ENCODE data around the gene DBX1.
"Not testable (repeated sequence)": the region's sequence is repeated elsewhere in the genome, so short reads cannot be mapped to it uniquely, and the experiment has no call there.

DBX1 gene, protein sequence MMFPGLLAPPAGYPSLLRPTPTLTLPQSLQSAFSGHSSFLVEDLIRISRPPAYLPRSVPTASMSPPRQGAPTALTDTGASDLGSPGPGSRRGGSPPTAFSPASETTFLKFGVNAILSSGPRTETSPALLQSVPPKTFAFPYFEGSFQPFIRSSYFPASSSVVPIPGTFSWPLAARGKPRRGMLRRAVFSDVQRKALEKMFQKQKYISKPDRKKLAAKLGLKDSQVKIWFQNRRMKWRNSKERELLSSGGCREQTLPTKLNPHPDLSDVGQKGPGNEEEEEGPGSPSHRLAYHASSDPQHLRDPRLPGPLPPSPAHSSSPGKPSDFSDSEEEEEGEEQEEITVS

DNA sequence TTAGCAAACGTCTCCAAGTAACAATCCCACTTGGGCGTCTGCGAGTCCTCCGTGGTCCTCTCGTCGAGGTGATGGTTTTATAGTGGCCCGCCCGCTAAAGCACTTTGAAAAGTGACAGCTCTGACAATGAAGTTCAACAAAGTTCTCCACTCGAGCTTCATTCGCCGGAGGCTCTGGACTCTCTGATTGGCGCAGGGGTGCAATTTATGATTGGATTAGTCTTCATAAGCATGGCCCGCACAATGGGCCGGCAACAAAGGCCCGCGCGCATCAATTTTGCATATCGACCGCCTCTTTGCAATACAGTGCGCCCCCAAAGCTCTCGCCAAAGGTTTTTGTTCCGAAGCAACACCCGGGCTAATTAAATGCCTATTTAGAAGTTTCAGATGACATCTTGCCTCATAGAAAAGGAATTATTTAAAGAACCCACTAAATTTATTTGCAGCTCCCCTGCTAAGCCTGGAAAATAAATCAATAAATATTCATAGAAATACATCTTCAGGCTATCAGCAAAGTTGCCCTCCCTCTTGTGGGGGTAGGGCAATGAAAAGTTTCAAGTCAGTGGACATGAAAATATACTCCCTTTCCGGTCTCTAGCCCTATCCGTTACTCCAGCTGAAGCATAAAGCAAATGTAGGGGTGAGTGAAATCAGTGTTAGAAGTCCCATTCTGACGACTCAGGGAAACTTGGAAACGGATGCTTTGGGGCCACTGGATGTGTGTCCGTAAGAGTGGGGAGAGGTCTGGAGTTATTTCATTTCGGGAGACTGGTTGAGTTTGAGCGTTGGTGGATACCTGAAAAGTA is at the start of gene DBX1:
Gene DBX1 (minus strand): TSS at position 51 of the 805 bp plus-strand sequence. CDS start 151 bp downstream, outside the sequence.
- no peak for DNase-seq

DNA sequence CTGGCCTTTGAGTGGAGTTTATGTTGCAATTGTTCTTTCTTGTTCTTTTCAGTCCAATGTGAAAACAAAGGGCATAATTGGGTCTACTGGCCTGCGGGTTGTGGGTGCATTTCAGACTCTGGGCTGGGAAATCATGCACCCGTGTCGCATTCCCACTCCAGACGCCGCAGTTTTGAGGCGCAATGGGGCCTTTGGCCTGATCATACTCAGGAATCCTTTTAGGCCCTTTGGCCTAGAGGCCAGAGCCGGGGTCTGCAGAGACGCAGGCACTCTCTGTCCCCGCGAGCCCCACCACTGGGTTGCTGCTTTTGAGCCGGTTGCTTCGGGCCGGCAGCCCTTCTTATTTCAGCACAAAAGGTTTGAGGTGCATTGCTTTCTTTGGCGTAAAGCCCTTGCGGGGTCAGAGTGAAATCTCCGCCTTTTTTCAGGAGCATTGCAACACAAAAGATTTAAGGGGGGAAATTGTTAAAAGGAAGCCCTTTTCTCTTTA is 48.4 kb upstream of the DBX1 start:
- no peak for DNase-seq

DNA sequence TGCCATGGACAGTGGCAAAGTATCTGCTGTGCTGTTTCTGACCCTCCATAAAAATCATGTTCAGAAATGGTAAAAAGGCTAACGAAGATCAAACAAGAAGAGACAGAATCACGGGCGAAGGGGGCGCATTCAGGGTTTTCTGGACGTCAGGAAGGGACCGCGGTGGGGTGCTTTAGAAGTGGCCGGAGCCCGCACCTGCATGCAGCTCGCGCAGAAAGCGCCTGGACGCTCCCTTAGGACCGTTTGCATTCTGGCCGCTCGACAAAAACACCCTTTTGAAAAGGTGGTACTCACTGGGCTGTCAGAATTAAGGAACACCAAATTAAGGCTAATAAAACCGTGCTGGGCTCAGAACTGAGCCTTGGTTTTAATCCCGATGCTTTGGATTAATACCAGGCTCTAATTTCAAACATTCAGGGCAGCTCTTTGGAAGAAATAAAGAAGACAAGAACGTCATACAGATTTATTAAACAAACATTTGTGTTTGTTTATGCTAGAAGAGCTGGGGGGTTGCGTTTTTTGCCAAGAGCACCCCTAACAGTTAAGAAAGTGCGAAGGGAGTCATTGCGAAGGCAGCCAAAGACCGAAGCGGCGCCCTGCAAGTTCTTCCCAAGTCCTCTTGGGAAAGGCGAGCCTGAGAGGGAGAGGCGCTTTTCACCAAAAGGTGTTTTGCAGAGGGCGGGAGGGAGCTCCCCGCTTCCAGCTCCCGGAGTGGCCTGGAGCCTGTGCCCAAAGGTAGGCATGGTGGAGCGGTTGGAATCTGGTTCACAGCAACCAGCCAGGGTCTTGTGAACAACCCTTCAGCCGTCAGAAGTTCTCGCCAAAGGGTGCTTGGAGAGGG is 47.7 kb upstream of the DBX1 start:
- no peak for DNase-seq

DNA sequence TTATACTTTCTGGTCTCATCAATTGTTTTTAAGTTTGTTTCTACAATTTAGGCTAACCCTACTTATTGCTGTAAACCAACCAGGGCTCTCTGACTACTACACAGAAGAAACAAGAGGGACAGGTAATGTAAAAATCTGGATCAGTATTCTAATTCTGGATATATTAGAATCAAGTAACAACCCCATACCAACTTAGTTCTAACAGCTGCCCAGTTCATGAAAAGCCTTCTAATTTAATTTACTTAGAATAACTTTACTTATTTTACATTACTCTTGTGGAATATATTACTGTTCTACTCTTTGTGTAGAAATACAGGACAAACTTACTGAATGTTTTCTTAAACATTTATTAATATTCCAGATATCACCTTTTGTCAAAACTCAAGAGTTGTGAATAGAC is 45.5 kb upstream of the DBX1 start:
- DNase-seq = no peak

DNA sequence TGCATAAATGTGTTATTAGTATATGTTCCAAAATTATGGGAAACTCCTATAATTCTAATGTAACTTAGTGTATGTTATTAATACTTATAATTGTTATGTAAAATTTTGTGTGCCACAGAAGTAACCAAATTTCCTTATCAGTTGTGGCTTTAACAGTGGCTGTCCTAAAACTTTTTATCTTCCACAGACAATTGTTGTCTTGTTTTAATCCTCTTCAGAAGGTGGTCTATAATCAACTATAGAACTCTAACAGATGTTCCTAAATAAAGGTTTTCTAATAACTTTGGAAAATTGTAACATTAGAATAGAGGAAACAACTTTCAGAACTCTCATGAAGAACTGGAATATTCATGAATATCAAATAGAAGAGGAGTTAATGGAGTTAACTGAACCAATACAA is 44.4 kb upstream of the DBX1 start:
- no peak for DNase-seq

DNA sequence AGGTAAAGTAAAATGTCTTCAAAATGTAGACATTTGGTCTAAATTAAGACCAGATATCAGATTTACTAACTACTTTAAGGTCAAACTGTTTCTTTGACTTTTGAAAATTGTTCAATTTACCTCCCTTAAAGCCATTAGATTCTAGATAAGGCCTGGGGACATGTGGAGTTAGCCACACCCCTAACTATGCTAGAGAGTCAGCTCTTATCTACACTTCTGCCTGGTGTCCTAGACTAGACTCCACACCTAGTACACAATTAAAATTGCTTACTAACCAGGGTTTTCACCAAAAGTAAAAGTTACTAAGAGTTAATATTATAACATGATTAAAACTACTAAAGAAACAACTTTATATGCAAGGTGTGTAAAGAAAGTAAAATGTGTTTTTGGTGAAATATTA is 43.6 kb upstream of the DBX1 start:
- DNase-seq = no peak

DNA sequence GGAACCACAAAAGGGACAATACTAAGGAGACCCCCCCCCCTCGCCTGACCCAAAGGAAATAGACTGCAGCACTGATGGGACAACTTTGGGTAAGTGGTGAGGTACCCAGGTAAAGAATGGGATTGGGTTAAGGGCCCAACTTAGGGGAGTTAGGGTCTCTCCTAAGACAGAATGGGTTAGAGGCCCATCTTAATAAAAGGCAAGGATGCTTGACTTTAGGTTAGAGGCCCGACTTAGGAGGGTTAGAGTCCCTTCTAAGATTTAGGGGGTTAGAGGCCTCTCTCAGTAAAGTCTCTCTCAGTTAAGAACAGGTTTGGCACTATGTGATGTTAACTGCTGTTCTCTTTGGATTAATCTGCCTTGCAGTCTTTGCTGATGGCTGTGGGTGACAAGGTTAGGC is 41.0 kb upstream of the DBX1 start:
- DNase-seq = no peak

DNA sequence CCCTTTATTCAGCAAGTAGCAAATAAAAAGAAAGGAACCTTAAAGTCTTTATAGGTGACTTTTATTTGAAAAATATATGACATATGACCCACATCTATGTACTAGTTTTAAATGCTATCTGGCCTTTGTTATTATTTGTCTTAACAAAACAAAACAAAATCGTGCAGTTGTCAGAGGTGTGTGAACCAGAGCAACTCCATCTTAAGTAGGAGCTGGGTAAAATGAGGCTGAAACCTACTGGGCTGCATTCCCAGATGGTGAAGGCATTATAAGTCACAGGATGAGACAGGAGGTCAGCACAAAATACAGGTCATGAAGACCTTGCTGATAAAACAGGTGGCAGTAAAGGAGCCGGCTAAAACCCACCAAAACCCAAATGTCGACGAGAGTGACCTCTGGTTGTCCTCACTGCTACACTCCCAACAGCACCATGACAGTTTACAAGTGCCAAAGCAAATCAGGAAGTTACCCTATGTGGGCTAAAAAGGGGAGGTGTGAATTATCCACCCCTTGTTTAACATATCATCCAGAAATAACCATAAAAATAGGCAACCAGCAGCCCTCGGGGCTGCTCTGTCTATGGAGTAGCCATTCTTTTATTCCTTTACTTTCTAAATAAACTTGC is 40.2 kb upstream of the DBX1 start:
- DNase-seq = not testable (repeated sequence)

DNA sequence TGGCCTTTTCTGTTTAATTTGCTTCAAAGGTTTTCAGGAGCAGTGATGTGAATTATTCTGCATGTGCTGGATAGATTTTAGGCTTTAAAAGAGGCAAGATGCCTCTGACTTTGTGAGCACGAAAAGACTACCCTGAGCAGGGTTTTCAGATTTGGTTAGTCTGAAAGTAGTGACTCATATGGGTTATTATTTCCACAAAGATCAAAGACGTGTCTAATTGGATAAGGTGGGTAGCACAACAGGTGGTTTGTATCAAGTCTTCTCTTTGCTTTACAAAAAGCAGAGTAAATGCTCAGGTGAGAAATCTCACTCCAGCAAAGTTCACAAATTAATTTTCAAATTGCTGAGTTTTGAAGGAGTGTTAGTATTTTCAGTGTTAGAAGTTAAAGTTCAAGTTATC is 37.6 kb upstream of the DBX1 start:
- DNase-seq = no peak

DNA sequence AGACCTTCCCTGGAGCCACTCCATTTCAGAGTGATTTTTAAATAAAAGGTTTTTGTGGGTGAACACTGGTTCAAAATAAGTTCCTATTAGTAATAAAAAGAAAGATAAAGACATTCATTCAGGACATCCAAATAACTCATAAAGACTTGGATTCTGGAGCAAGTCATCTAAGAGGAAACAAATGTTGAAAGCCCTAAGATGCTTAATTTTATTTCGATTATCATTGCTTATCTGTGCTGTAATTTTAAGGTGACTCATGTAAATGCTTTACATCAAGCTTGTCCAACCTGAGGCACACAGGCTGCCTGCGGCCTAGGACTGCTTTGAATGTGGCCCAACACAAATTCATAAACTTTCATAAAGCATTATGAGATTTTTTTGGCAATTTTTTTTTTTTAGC is 34.2 kb upstream of the DBX1 start:
- no peak for DNase-seq

DNA sequence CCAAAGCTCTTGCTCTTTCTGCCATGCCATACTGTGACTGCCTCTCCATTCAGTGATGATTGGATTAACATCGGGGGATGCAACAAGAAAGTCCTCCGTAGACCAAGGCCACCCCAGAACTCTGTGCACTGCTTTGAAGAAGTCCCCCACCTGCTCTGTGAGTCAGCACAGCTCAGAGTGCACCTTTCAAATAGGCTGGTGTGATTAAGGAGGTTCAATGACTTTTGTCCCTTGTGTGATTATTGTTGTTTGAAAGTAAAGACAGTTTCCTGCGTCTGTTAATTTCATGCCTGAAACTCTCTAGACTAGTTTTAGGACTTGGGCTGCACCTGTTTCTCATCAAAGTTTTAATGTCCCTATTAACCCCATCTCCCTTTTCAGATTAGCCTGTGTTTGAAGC is 33.0 kb upstream of the DBX1 start:
- DNase-seq = no peak

DNA sequence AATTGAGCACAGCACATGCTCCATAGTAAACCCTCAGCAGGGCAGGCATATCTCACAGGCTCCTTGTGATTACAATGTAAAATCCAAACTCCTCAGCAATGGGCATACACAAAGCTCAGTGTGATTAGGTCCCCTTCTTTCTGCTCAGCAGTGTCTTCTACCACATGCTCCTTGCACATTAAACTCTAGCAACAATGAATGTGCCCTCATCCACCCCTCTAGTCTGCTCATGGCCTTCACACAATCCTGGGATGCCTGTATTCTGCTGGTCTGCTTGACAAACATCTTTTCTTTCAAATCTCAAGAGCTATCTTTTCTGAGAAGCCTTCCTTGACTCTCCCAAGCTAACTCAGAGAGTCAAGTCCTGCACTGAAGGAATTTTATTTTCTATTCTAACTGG is 32.4 kb upstream of the DBX1 start:
- no peak for DNase-seq

DNA sequence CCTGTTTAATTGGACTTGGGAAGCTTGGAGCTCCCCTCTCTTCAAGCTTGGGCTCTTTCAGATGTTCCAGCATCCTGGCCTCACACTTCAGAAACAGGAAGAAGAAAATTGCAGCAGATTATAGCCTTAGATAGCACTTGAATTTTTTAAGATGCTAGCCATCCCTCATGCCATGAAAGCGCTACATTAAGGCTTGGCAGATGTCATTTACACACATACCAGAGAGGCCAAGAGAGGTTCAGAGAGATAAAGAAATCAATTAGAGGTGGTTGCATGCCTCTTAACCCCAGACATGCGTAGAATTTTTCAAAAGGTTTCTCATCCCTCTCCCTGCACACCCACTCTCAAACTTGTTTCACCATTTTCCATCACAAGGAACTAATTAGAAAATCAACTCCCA is 31.9 kb upstream of the DBX1 start:
- no peak for DNase-seq

DNA sequence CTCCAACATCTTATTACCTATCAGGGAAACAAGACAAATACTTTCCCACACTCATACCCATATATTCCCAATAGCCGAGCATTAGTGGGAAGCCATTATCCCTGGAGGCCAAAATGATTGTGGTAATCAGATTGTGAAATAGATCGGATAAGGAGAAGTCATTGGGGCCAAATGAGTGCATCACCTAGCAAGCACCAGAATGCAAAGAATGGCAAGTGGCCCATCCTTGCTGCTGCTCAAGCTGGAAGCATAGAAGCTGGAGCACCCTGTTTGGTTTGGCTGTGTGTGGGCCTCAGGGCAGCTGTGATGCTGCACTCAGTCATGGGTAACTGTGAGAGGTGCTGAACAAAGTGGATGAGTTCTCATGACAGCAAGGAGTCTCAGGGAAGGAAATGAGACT is 18.7 kb upstream of the DBX1 start:
- DNase-seq = no peak

DNA sequence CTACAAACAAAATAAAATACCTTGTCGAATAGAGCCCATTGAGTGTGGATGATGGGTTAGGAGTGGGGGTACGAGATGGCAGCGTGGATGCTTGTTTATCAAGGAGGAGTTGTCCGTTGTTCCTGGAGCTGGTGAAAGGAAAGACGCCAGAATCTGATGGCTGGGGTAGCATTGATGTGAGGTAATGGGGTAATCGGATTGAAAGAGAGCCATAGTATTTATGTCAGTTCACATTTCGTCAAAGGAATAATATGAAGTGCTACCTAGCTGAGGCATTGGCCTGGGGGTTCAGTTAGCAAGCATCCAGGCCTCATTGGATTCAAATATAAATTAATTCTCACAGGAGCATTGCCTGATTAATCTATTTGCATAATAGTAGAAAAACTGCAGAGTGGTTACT is 16.9 kb upstream of the DBX1 start:
- DNase-seq = no peak

DNA sequence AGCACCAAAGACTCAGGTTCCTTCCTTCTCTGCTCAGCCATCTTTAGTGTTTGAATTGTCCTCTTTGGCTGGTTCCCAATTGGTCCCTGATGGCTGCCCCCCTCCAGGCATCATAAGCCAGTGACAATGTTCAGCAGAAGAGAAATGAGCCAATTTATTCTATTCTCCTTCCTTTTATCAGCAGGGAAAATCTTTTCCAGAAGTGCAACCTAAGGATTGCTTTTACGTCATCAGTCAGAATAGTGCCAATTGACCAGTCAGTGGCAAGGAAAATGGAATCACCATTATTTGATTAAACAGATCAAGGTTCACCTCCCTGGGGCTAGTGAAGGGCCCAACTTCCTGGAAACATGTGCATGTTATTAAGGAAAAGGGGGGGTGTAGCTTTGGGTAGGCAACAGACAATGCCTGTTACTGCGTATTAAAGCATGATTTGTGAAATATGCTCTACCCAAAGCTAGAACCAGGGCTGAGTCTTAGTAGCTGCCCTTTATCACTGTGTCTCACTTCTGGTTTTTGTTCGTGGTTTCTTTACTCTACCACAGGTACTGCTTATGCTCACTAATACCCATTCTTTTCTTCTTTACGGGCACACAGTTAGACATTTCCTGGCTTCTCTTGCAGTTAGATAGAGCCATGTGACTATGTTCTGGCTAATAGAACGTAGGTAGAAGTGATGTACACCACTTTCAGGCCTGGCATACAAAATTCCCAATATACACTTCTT is 12.6 kb upstream of the DBX1 start:
- DNase-seq = no peak

DNA sequence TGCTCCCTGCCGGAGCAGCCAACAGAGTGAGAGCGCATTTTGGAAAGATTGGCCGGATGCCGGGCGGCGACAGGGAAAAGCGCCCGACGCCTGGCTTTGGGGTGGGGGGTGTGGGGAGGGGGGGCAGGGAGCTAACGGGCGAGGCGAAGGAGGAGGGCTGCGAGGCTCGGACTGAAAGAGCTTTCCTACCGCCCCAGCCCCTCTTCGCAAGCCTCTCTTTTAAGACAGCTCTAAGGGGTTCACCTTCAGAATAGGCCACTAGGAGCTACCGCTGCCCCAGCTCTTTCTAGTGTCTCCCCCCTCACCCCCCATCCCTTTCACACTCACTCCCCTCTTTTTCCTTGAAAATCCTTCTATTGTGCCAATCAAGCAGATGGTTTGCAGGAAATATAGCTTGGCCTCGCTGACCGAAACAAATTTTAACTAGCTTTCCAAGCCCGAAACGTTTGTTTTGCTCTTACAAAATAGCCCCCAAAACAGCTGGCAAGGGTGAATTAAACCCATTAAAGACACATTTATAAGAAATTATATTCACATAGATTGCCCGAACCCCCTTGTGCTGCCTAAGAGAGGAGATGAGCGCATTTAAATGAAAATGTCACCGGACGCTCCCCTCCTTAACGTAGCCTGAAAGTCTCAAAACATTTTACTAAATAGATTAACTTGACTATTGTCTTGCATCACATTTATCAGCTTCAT is 3.7 kb upstream of the DBX1 start:
- no peak for DNase-seq

DNA sequence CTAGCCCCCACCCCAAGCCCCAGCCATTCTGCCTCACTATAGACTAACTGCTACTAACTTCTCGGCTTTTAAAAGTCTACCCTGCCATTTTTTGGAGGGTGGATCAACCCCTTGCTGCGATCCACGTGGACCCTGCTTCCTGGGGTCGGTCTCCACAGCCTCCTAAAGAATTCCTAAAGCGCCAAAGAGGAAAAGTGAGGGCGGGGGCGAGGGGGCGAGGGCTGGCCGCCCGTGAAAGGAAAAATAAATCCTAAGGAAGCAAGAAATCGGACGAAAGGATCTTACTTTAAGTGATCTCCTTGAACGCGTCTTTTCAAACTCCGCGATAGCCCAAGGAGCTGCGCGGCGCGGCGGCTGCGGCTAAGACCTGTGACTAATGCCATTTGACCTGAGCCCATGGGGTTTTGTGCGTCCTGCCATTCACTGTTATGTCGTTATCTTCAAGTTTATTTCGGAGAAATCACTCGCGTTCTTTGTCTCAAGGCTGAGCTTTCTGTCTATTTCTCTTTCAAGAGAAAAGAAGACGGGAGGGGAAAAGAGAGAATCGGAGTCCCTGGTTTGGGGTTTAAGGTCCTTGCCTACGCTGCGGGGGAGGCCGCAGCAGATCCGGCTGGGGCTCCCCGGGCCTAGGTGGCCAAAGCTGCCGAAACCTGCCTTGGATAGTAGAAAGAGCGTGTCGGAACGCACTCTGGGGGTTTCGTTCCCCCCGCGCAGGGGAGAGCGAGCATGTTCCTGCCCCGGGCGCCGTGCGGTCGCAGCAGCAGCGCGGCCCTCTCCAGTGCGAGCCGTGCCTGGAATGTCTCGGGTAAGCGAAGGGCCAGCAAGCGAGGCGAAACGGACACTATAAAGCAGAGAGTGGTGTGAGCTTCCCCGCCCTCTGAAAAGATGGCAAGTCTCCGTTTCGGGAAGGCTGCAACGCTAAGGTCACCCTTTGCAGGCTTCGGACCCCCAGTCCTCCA is 2.8 kb upstream of the DBX1 start:
- DNase-seq = no peak

DNA sequence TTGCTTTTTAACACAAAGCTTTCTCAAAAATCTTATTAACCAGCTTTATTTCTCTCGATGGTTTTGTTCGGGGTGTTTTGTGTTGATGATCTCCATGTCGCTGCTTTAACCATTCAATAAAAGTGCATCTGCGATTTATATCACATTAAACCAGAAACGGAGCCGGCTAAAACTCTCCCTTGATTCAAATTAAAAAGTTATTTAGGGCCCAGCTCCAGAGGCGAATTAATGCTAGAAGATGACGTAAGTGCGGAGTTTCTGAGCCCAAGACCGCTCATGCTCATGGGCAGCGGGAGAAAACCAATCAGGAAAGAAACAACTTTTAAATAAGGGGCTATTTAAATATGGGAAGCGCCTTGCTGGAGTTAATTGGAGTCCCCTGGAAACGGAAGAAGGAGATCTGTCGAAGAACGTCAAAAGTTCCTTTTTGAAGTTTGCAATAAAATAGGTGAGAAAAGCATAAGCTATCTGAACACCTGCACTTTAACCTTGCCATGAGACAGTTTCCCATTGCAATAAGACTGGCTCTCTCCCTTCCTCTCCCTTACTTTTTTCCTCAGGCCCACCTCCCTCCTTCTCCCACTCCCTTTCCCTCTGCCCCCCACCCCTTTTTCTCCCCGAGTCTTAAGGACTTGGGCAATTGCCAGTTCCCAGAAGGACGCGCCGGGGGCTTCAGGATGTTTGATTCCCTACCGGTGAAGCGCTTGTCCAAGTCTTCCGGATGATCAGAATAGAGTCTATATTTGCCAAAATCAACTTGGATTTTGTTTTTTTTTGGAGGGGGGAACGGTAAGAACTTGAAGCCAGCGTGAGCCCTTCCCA is 1.9 kb upstream of the DBX1 start:
- DNase-seq = no peak

Data from activated CD4-positive, alpha-beta T cell treated with anti-CD3 and anti-CD28 coated beads, Interleukin-2, amount 50 U/mL, for 1 hour (primary cell).